Measurements from ENCODE around the gene FBXO4. TPM values are rescaled to one million over a fixed set of nuclear protein-coding genes. Genes with fewer than 3 reads are reported as not detected.

Gene FBXO4
- total and polyA plus RNA-seq, 2 experiments from 2014 or later, result 10.3 to 15.3 TPM

GRCh38 chr5:41878173-41878572, 46.9 kb upstream of the FBXO4 start:
- Histone ChIP-seq H3K4me1 (ENCODE audit: insufficient read depth) (peaks cover 6% of the 10 kb centered on the region), H3K4me3 (no peak overlapping the region), H3K79me2 (no peaks in the 10 kb centered on the region), H3K9me2 (replicated peaks; ENCODE audit: insufficient read depth) (no peaks in the 10 kb centered on the region), H3K27ac (no peak overlapping the region), H3K27me3 (no peaks in the 10 kb centered on the region), H3K4me2 (no peak overlapping the region), H3K9me3 (ENCODE audit: low read depth) (no peaks in the 10 kb centered on the region), H2AFZ (no peak overlapping the region), H3K36me3 (replicated peaks; ENCODE audit: insufficient read depth, low read depth) (no peaks in the 10 kb centered on the region), H4K20me1 (ENCODE audit: insufficient read depth, poor library complexity, severe bottlenecking) (no peaks in the 10 kb centered on the region)
- WGBS (ENCODE audit: low lambda C conversion rate, missing lambda C conversion rate), result 83% methylated on average over 2 of the region's 2 CpGs
- DNase-seq (ENCODE audit: low spot score), result no peak
- TF ChIP-seq EZH2phosphoT487 (IDR thresholded peaks at IDR 0.05; ENCODE audit: low read depth, severe bottlenecking, unreplicated experiment), result no peak
- no peak for TF ChIP-seq EZH2 (IDR thresholded peaks at IDR 0.05; ENCODE audit: borderline replicate concordance)
- TF ChIP-seq CTCF (IDR thresholded peaks at IDR 0.05; ENCODE audit: poor library complexity), result no peak

GRCh38 chr5:41878643-41879478, 46.2 kb upstream of the FBXO4 start:
- no peaks in the 10 kb centered on the region for H4K20me1 ChIP-seq (ENCODE audit: insufficient read depth, poor library complexity, severe bottlenecking)
- no peak overlapping the region for H2AFZ ChIP-seq
- no peak for DNase-seq (ENCODE audit: low spot score)
- no peak overlapping the region for H3K4me3 ChIP-seq
- no peaks in the 10 kb centered on the region for H3K9me3 ChIP-seq (ENCODE audit: low read depth)
- no peaks in the 10 kb centered on the region for H3K36me3 ChIP-seq (replicated peaks; ENCODE audit: insufficient read depth, low read depth)
- H3K4me1 ChIP-seq (ENCODE audit: insufficient read depth), result peaks cover 6% of the 10 kb centered on the region
- peak overlapping the region; percentile 13 for H3K27ac ChIP-seq
- no peaks in the 10 kb centered on the region for H3K27me3 ChIP-seq
- TF ChIP-seq CTCF (IDR thresholded peaks at IDR 0.05; ENCODE audit: poor library complexity), result no peak
- no peaks in the 10 kb centered on the region for H3K79me2 ChIP-seq
- peak overlapping the region; percentile 55 for H3K4me2 ChIP-seq
- 62% methylated on average over 3 of the region's 3 CpGs for WGBS (ENCODE audit: low lambda C conversion rate, missing lambda C conversion rate)
- H3K9me2 ChIP-seq (replicated peaks; ENCODE audit: insufficient read depth), result no peaks in the 10 kb centered on the region

GRCh38 chr5:41882765-41883164, 42.3 kb upstream of the FBXO4 start:
- TF ChIP-seq EZH2 (IDR thresholded peaks at IDR 0.05; ENCODE audit: borderline replicate concordance) (no peak), CTCF (IDR thresholded peaks at IDR 0.05; ENCODE audit: poor library complexity) (no peak), EZH2phosphoT487 (IDR thresholded peaks at IDR 0.05; ENCODE audit: low read depth, severe bottlenecking, unreplicated experiment) (no peak)
- no peaks in the 10 kb centered on the region for H4K20me1 ChIP-seq (ENCODE audit: insufficient read depth, poor library complexity, severe bottlenecking)
- H3K4me2 ChIP-seq, result no peak overlapping the region
- H3K27me3 ChIP-seq, result no peaks in the 10 kb centered on the region
- H3K9me3 ChIP-seq (ENCODE audit: low read depth), result no peaks in the 10 kb centered on the region
- H2AFZ ChIP-seq, result no peak overlapping the region
- 83% methylated on average over 5 of the region's 5 CpGs for WGBS (ENCODE audit: low lambda C conversion rate, missing lambda C conversion rate)
- no peaks in the 10 kb centered on the region for H3K79me2 ChIP-seq
- no peak for DNase-seq (ENCODE audit: low spot score)
- peaks cover 6% of the 10 kb centered on the region for H3K4me1 ChIP-seq (ENCODE audit: insufficient read depth)
- H3K4me3 ChIP-seq, result no peak overlapping the region
- no peaks in the 10 kb centered on the region for H3K9me2 ChIP-seq (replicated peaks; ENCODE audit: insufficient read depth)
- H3K27ac ChIP-seq, result no peak overlapping the region
- no peaks in the 10 kb centered on the region for H3K36me3 ChIP-seq (replicated peaks; ENCODE audit: insufficient read depth, low read depth)
